ENCODE measurements around the gene SLCO3A1.

DNA sequence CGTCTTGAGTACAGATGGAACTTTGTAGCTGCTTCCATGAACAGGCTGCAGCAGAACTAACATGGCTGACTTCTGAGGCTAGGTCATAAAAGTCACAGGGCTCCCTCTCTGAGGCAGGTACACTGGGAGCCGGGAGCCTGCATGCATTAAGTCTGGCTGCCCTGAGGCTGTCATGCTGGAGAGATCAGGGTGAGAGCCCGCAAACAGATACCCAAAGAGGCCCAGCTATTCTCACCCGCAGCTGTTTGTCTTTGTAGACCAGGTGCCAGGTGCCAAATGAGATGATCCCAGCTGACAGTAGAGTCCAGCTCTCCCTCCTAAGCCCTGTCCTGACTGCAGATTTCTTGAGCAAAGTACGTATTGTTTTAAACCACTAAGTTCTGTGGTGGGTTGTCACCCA is 8.6 kb upstream of the SLCO3A1 start:
- TF ChIP-seq SP2 (IDR thresholded peaks at IDR 0.05; ENCODE audit: low read length) (no peak), EZH2 (IDR thresholded peaks at IDR 0.05; ENCODE audit: low read depth, low read length, severe bottlenecking) (no peak), CEBPB (IDR thresholded peaks at IDR 0.05; ENCODE audit: low read depth, low read length) (no peak), POLR2A (IDR thresholded peaks at IDR 0.05; ENCODE audit: control extremely low read depth in 1 of 2, low read depth in 2 of 2, low read length in 2 of 2) (no peak), SP4 (IDR thresholded peaks at IDR 0.05; ENCODE audit: low read length) (no peak), NANOG (IDR thresholded peaks at IDR 0.05; ENCODE audit: insufficient read depth, low read depth, low read length, poor library complexity, severe bottlenecking) (no peak), SIRT6 (IDR thresholded peaks at IDR 0.05; ENCODE audit: low read length) (no peak), GABPA (IDR thresholded peaks at IDR 0.05; ENCODE audit: borderline replicate concordance, insufficient read depth, low read length) (no peak), RFX5 (IDR thresholded peaks at IDR 0.05; ENCODE audit: borderline replicate concordance, low read depth, low read length) (no peak)
- TF ChIP-seq, protein P1, sequence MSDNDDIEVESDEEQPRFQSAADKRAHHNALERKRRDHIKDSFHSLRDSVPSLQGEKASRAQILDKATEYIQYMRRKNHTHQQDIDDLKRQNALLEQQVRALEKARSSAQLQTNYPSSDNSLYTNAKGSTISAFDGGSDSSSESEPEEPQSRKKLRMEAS (IDR thresholded peaks at IDR 0.05) = no peak
- TF ChIP-seq, protein P2, sequence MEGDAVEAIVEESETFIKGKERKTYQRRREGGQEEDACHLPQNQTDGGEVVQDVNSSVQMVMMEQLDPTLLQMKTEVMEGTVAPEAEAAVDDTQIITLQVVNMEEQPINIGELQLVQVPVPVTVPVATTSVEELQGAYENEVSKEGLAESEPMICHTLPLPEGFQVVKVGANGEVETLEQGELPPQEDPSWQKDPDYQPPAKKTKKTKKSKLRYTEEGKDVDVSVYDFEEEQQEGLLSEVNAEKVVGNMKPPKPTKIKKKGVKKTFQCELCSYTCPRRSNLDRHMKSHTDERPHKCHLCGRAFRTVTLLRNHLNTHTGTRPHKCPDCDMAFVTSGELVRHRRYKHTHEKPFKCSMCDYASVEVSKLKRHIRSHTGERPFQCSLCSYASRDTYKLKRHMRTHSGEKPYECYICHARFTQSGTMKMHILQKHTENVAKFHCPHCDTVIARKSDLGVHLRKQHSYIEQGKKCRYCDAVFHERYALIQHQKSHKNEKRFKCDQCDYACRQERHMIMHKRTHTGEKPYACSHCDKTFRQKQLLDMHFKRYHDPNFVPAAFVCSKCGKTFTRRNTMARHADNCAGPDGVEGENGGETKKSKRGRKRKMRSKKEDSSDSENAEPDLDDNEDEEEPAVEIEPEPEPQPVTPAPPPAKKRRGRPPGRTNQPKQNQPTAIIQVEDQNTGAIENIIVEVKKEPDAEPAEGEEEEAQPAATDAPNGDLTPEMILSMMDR (IDR thresholded peaks at IDR 0.05; ENCODE audit: control extremely low read depth in 1 of 3, insufficient read depth in 1 of 3, low read depth in 1 of 3, low read length in 3 of 3) = no peak
